Gastroesophageal sphincter (tissue), 4 donors: Measurements from ENCODE around the gene CYBRD1. TPM values are rescaled to one million over a fixed set of nuclear protein-coding genes. Genes with fewer than 3 reads are reported as not detected.

Experiments
- ATAC-seq: fragments of 150-250 bp; one replicate; pipeline ENCODE4 v1.9.1; 2016; ENCODE audit warnings: mild to moderate bottlenecking, moderate library complexity
- H3K27ac ChIP-seq, 4 donors: fragments of 200-600 bp; sonication (generic) in 3 of 4; 1 replicate in 3 of 4; 2 replicates in 1 of 4; pipeline ENCODE4 v1.5.1; 2016 to 2019
- H3K27me3 ChIP-seq: fragments of 200-600 bp; sonication (generic); one replicate; pipeline ENCODE4 v1.5.1; 2019
- H3K36me3 ChIP-seq, 2 donors: fragments of 200-600 bp; sonication (generic); one replicate each; pipeline ENCODE4 v1.5.1; 2019; ENCODE audit warnings: control low read depth in 1 of 2
- H3K4me1 ChIP-seq, 3 donors: fragments of 200-600 bp; sonication (generic); 1 replicate in 2 of 3; 2 replicates in 1 of 3; pipeline ENCODE4 v1.5.1; 2016 to 2019; ENCODE audit warnings: control low read depth in 2 of 3
- H3K4me3 ChIP-seq, 2 donors: fragments of 200-600 bp; sonication (generic); one replicate each; pipeline ENCODE4 v1.5.1; 2019; ENCODE audit warnings: mild to moderate bottlenecking in 1 of 2, moderate library complexity in 1 of 2
- H3K9me3 ChIP-seq, 3 donors: fragments of 200-600 bp; sonication (generic); one replicate each; pipeline ENCODE4 v1.5.1; 2017 to 2019; ENCODE audit warnings: control low read depth in 2 of 3
- CTCF ChIP-seq, 4 experiments: fragments of 200-600 bp in 2 of 4; fragments of 450-650 bp in 2 of 4; sonication (generic) in 1 of 4; IDR thresholded peaks; one replicate each; pipeline ENCODE4 v1.5.1; 2017 to 2019; ENCODE audit warnings: antibody characterized with exemption in 4 of 4, mild to moderate bottlenecking in 2 of 4, moderate library complexity in 2 of 4
- EP300 ChIP-seq: sonication (generic); formaldehyde crosslinking; IDR thresholded peaks from one replicate; pipeline ENCODE4 v1.6.1; 2017; ENCODE audit warnings: antibody characterized with exemption, mild to moderate bottlenecking
- POLR2A ChIP-seq, 2 donors: fragments of 450-650 bp; IDR thresholded peaks; one replicate each; pipeline ENCODE4 v1.6.1; 2017; ENCODE audit warnings: antibody characterized with exemption in 2 of 2, mild to moderate bottlenecking in 2 of 2, moderate library complexity in 1 of 2
- POLR2AphosphoS5 ChIP-seq: sonication (generic); formaldehyde crosslinking; IDR thresholded peaks from one replicate; pipeline ENCODE4 v1.6.1; 2017; ENCODE audit warnings: antibody characterized with exemption
- WGBS, 2 donors: methylation state at CpG; one replicate each; pipeline ENCODE4 v1.1.5; 2018; ENCODE audit warnings: low coverage in 1 of 2; 5-methylcytosine and 5-hydroxymethylcytosine counted together
- total RNA-seq, 4 donors: library from RNA; depleted of rRNA; stranded (reverse); fragments of >200 nt; gene quantifications; one replicate each; pipeline ENCODE4 v1.1.0, GENCODE V29; 2016

CYBRD1 gene
- total RNA-seq, 4 donors from 2014 or later: 168 to 365 (median 242) TPM

GRCh38 chr2:171563301-171563700 is 41.0 kb downstream of the CYBRD1 start:
- 87 to 90% methylated on average over 1 to 3 of the region's 3 CpGs for WGBS, 2 donors
- no peak for ATAC-seq
- no peaks in the 10 kb centered on the region for H3K27me3 ChIP-seq
- H3K4me3 ChIP-seq: no peak overlapping the region
- H3K4me1 ChIP-seq: no peaks in the 10 kb centered on the region
- TF ChIP-seq POLR2AphosphoS5 (no peak), EP300 (no peak), POLR2A (IDR thresholded peaks at IDR 0.05) (no peak), CTCF (IDR thresholded peaks at IDR 0.05) (no peak)
- no peaks in the 10 kb centered on the region for H3K9me3 ChIP-seq
- no peaks in the 10 kb centered on the region for H3K36me3 ChIP-seq
- H3K27ac ChIP-seq: no peak overlapping the region

GRCh38 chr2:171564463-171564862 is 42.2 kb downstream of the CYBRD1 start:
- no peak for TF ChIP-seq POLR2A (IDR thresholded peaks at IDR 0.05)
- no peak for TF ChIP-seq EP300
- TF ChIP-seq POLR2AphosphoS5: no peak
- TF ChIP-seq CTCF (IDR thresholded peaks at IDR 0.05): no peak
- ATAC-seq: no peak
- 35 to 62% methylated on average over 4 to 5 of the region's 5 CpGs for WGBS, 2 donors
- Histone ChIP-seq H3K4me3 (no peak overlapping the region), H3K36me3 (no peaks in the 10 kb centered on the region), H3K27ac (no peak overlapping the region), H3K4me1 (no peaks in the 10 kb centered on the region), H3K27me3 (no peaks in the 10 kb centered on the region), H3K9me3 (no peaks in the 10 kb centered on the region)

GRCh38 chr2:171566057-171566456 is 43.8 kb downstream of the CYBRD1 start:
- Histone ChIP-seq H3K4me3 (no peak overlapping the region), H3K36me3 (no peaks in the 10 kb centered on the region), H3K27me3 (no peaks in the 10 kb centered on the region), H3K27ac (no peak overlapping the region), H3K9me3 (no peaks in the 10 kb centered on the region), H3K4me1 (no peaks in the 10 kb centered on the region)
- TF ChIP-seq POLR2A (IDR thresholded peaks at IDR 0.05) (no peak), POLR2AphosphoS5 (no peak), EP300 (no peak), CTCF (IDR thresholded peaks at IDR 0.05) (no peak)
- WGBS, 2 donors: 0 to 33% methylated on average over 1 of the region's 1 CpG
- ATAC-seq: no peak

- no peaks in the 10 kb centered on the region for H3K4me1 ChIP-seq
- H3K4me3 ChIP-seq: no peak overlapping the region
- H3K27ac ChIP-seq: no peak overlapping the region
- no peaks in the 10 kb centered on the region for H3K9me3 ChIP-seq
- 90 to 94% methylated on average over 4 of the region's 4 CpGs for WGBS, 2 donors
- no peak for ATAC-seq
- H3K27me3 ChIP-seq: no peaks in the 10 kb centered on the region
- TF ChIP-seq POLR2A (IDR thresholded peaks at IDR 0.05) (no peak), EP300 (no peak), POLR2AphosphoS5 (no peak)
- no peaks in the 10 kb centered on the region for H3K36me3 ChIP-seq
Observed at GRCh38 chr2:171566753-171567152, 44.5 kb downstream of the CYBRD1 start.

GRCh38 chr2:171568089-171568488 is 45.8 kb downstream of the CYBRD1 start:
- Histone ChIP-seq H3K4me3 (no peak overlapping the region), H3K27ac (no peak overlapping the region), H3K9me3 (no peaks in the 10 kb centered on the region), H3K36me3 (no peaks in the 10 kb centered on the region), H3K27me3 (no peaks in the 10 kb centered on the region), H3K4me1 (no peaks in the 10 kb centered on the region)
- WGBS, 2 donors: 60 to 67% methylated on average over 3 of the region's 3 CpGs
- ATAC-seq: no peak
- TF ChIP-seq POLR2A (IDR thresholded peaks at IDR 0.05) (no peak), CTCF (IDR thresholded peaks at IDR 0.05) (no peak), EP300 (no peak), POLR2AphosphoS5 (no peak)
